HG02678 (cell line): Measurements from ENCODE around the gene QRICH2.
"Not testable (repeated sequence)": the region's sequence is repeated elsewhere in the genome, so short reads cannot be mapped to it uniquely, and the experiment has no call there.

ENCODE experiments used
- ATAC-seq: cut with Tn5 transposase; IDR thresholded peaks from one replicate; pipeline ENCODE4 v1.9.1; 2021; ENCODE audit warnings: mild to moderate bottlenecking, moderate library complexity; ENCODE audit not compliant: unreplicated experiment

QRICH2 gene, protein sequence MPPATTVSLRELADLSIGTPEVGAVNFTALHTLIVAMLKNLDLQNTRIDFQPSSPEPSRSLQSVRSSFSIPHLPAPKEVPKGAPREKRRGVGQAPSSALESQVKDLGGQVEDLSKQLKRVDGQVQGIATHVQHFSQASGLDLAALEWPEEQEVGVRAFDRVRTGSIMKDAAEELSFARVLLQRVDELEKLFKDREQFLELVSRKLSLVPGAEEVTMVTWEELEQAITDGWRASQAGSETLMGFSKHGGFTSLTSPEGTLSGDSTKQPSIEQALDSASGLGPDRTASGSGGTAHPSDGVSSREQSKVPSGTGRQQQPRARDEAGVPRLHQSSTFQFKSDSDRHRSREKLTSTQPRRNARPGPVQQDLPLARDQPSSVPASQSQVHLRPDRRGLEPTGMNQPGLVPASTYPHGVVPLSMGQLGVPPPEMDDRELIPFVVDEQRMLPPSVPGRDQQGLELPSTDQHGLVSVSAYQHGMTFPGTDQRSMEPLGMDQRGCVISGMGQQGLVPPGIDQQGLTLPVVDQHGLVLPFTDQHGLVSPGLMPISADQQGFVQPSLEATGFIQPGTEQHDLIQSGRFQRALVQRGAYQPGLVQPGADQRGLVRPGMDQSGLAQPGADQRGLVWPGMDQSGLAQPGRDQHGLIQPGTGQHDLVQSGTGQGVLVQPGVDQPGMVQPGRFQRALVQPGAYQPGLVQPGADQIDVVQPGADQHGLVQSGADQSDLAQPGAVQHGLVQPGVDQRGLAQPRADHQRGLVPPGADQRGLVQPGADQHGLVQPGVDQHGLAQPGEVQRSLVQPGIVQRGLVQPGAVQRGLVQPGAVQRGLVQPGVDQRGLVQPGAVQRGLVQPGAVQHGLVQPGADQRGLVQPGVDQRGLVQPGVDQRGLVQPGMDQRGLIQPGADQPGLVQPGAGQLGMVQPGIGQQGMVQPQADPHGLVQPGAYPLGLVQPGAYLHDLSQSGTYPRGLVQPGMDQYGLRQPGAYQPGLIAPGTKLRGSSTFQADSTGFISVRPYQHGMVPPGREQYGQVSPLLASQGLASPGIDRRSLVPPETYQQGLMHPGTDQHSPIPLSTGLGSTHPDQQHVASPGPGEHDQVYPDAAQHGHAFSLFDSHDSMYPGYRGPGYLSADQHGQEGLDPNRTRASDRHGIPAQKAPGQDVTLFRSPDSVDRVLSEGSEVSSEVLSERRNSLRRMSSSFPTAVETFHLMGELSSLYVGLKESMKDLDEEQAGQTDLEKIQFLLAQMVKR (N-terminal part only)

GRCh38 chr17:76307966-76308338, at the start of gene QRICH2:
Gene QRICH2 (minus strand): TSS chr17:76308276. CDS start chr17:76307998, 278 bp downstream.
- ATAC-seq = no peak

- no peak for ATAC-seq
Observed at GRCh38 chr17:76357597-76358158, 49.6 kb upstream of the QRICH2 start.

DNA sequence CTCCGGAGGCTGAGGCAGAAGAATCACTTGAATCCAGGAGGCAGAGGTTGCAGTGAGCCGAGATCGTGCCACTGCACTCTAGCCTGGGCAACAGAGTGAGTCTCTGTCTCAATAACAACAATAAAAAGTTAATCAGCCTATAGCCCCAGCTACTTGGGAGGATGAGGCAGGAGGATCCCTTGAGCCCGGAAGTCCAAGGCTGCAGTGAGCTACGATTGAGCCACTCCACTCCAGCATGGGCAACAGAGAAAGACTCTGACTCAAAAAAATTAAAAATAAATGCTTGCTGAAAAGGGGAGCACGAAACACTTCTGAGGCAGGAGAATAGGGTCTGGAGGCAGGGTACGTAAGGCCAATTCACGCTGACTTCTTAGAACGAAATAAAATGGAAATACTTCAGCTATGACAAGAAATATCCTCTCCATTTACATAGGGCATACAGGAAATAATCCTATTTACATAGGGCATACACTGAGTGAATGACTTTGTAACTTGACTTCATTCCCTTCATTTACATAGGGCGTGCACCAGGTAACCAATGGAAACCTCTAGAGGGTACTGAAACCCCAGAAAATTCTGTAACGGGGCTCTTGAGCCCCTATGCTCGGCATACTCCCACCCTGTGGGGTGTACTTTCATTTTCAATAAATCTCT, 48.9 kb upstream of the QRICH2 start:
- ATAC-seq = no peak

DNA sequence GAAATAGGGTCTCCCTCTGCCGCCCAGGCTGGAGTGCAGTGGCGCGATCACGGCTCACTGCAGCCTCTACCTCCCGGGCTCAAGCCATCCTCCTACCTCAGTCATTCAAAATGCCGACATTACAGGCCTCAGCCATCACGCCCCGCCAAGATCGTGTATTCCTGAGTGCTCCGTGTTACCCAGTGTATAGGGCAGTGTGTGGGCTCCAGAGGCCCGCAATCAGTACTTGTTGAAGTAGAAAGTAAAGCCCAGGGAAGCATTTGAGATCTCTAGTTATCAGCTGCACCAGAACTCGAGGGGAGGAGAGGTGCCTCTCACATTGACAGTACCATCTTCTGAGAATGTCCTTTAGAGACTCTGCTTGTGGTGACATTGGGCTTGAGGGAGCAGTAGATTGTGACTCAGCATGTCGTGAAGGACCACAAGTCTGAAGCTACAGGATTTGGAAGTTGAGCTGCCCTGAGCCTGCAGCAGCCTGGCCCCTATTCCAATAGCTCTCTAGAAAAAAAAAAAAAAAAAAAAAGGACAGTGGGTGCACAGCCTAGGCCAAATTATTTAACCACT, 46.8 kb upstream of the QRICH2 start:
- no peak for ATAC-seq

DNA sequence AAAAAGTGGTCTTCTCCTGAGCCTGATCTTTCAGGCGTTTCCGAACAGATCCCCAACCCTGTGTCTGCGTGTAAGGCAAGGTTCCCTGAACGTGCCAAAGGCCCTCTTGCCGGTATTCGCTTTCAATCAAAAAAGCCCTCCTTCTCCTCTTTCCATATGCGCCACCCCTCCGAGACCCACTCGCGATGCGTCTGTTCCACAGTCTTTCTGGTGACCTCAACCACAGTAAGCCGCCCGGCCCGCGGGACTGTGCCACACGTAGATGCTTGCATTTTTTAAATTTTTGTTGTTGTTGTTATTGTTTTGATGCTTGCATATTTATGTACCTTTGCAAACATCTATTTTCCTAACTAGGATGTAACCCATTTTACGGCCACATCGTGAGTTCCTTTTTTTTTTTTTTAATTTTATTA, 46.2 kb upstream of the QRICH2 start:
- ATAC-seq = no peak

DNA sequence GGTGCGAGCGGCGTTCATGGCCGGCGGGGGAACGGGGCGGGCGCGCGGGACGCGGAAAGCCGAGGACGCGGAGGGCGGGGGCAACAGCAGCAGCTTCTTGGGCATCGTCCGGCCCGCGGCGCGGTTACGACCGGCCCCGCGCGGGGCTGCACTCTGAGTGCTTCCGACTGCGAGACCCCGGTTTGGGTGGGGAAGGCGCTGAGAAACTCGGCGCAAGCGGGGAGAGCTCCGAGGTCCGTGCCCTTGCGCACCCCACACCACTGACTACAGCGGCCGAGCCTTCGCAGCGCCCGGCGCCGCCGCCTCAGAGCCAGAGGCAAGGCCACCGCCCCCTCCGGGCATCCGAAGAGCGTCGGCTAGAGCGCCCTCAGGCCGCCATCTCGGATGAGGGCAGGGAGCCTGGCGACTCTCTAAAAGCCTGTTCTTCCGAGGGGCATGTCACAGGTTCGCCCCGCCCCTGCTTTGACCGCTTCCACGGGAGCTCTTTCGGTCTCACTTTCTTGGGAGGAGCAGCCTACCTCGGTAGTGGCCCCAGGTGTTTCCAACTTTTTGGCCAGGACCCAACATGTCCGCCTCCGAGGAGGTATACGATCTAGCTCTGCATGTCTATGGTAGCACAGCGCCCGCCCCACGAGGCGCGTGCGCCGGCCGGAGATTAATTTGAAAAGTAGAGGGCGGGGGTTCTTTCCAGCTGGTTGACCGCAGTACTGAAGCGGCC, 45.7 kb upstream of the QRICH2 start, which contains the start of gene PRPSAP1:
Gene PRPSAP1 (minus strand): TSS at position 318 of the 718 bp plus-strand sequence. CDS start 213 bp downstream, at position 105.
- ATAC-seq = peak; percentile 88

- ATAC-seq = peak; percentile 8
Observed at GRCh38 chr17:76353004-76353598, 45.0 kb upstream of the QRICH2 start.

DNA sequence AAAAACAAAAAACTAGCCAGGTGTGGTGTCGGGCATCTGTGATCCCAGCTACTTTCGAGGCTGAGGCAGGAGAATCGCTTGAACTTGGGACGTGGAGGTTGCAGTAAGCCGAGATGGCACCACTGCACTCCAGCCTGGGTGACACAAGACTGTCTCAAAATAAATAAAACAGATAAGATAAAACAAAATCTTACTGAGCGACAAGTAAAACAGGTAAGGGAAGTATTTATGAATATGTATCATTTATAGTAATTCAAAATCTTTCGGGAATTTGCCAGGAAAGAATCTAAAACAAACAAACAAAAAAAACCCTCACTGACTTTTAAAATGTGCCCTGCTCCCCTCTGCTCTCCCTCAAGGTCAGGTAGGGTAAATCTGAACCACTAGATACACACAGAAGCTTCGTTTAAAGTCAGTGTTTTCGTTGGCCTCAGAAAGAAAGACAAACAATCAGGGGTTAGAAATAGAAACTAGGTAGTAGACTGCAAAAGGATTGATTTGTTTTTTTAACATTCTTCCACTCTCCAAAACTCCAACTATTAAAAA, 43.5 kb upstream of the QRICH2 start:
- no peak for ATAC-seq

- no peak for ATAC-seq
Observed at GRCh38 chr17:76350463-76350862, 42.4 kb upstream of the QRICH2 start.

GRCh38 chr17:76346936-76347335, 38.9 kb upstream of the QRICH2 start:
- ATAC-seq = not testable (repeated sequence)

DNA sequence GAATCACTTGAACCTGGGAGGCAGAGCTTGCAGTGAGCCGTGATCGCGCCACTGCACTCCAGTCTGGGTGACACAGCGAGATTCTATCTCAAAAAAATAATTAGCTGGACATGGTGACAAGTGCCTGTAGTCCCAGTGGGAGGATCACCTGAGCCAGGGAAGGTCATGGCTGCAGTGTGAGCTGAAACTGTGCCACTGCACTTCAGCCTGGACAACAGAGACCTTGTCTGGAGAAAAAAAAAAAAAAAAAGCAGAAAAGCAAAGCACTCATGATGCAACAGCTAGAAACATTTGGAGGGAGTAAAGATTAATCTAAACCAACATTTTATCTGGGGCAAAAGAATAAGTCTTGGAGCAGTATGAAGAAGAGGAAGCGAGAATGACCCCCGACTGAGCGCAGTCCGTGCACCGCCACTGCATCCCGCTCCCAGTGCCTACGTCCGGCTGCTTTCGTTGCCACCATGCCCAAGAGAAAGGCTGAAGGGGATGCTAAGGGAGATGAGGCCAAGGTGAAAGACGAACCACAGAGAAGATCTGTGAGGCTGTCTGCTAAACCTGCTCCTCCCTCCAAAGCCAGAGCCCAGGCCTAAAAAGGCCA, 37.4 kb upstream of the QRICH2 start:
- no peak for ATAC-seq

DNA sequence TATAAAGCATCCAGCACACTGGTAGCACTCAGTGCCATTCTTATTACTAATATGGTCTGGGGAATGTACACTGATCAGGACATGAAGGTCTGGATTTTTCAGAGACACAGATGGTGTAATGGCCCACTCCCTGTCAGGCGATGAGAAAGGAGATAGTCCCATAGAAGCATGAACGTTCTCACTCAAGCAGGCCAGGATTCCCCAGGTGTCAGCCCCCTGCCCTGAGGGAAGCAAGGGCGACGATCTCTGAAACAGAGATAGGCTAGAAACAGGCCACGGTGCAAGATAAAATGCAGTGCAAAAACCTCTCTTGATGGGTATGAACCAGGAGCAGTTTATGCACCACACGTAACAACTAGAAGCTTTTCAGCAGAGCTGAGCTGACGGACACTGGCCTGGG, 35.0 kb upstream of the QRICH2 start:
- ATAC-seq = no peak

DNA sequence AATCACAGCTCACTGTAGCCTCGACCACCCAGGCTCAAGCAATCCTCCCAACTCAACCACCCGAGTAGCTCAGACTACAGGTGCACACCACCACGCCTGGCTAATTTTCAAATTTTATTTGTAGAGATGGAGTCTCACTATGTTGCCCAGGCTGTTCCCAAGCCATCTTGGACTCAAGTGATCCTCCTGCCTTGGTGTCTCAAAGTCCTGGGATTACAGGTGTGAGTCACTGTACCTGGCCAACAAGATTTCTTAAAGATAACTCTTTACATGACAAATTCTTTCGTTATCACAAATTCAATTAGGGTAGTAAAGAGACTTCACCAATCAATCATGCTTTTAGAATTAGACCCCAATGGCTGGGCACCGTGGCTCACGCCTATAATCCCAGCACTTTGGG, 33.2 kb upstream of the QRICH2 start:
- no peak for ATAC-seq

DNA sequence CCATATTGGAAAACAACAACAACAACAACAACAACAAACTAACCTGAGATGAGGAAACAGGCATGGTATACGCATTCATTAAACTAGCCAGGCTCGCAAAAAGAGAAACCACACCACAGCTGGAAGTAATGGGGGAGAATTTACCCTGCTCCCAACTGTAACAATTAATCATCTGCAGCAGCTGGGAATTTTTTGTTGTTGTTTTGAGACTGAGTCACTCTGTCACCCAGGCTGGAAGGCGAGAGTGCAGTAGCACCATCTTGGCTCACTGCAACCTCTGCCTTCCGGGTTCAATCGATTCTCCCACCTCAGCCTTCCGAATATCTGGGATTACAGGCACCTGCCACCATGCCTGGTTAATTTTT, 29.3 kb upstream of the QRICH2 start:
- ATAC-seq = no peak

- no peak for ATAC-seq
Observed at GRCh38 chr17:76336756-76337412, 28.8 kb upstream of the QRICH2 start.

GRCh38 chr17:76335716-76336381, 27.8 kb upstream of the QRICH2 start:
- no peak for ATAC-seq
